Stimulated activated CD8-positive, alpha-beta memory T cell treated with anti-CD3 and anti-CD28 coated beads, Interleukin-2, amount 100 ng/mL, for 48 hours (primary cell): ENCODE measurements around the gene PPFIA1.

Experiments used
- DNase-seq, 2 donors: peaks; one replicate each; pipeline ENCODE4 v3.0.0-alpha.2; 2020; ENCODE audit warnings: low read depth in 2 of 2

Gene PPFIA1

DNA sequence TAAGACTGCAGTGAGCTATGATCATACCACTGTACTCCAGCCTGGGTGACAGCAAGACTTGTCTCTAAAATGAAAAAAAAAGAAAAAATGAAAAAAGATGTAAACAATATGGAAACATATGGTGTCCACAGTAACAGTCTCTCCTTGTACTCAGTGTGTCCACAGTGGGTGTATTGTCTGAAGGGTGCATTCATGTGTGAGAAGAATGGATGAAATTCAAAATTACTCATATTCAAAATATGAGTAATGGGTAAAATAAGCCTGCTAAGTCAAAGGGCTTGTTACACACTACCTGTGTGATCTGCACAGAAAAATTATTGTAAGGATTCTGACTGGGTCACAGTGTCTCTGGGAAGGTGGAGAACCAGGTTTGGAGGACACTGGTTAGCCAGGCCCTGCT, 26.9 kb downstream of the PPFIA1 start:
- DNase-seq: no peak

DNA sequence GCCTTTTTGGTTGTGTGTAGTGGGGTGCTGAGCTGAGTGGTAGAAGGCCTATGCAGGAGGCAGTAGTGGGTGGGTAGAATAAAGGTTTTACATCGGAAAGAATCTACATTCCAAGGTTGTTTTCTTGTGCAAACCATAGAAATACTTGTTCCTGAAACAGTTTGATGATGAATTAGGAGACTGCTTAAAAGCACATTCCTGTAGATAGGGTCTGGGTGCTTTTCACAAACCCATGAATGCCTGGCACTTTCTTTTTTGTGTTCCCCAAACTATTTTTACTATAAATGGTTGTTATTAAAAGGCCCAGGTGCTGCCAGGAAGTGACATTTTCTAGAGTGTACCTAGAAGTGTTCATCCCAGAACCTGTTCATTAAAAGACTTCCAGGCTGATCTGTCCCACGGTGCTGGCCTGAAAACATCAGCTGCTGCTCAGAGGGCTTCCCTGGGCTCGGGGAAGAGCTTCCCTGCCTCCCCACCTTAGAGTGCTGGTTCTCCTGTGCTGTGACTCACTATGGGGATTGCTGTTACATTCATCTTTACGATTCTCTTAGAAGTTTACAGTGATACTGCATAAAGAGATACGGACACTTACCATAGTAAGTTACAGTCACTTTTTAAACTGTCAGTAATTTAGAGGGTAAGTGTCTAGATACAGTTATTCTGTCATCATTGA, 27.9 kb downstream of the PPFIA1 start:
- DNase-seq: no peak

DNA sequence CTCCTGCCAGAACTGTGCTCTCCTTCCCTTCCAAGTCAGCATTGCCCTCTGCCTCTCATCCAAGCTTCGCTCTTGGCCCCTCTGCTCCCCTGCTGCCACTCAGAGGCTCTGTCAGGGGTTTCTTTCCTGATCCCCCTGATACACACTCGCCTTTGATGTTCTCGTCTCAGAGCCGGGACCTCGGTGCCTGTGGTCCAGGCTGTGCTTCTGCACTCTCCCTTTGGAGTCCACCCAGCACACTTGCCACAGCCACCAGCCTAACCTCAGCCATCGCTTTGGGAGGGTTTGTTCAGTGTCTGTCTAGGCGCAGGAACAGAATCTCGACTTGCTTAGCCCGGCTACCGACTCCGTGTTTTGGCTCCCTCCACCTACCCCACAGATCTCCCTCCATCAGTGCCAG, 29.1 kb downstream of the PPFIA1 start:
- DNase-seq: no peak

DNA sequence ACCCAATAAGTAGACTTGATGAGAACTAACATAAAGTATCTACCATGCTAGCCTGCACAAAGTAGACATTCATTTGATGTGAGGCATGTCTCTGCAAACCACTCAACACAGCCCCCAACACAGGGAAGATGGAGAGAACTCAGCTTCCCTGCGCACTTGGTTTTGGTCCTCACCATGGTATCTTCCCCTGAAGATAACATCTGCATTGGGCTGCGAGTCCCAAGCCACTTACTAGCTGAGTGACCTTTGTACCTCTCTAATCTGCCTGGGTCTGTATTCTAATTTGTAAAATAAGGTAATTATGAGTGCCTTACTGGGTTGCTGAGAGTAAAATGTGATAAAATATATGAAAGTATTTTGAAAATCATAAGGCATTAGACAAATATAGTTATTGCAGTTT, 30.7 kb downstream of the PPFIA1 start:
- no peak for DNase-seq

DNA sequence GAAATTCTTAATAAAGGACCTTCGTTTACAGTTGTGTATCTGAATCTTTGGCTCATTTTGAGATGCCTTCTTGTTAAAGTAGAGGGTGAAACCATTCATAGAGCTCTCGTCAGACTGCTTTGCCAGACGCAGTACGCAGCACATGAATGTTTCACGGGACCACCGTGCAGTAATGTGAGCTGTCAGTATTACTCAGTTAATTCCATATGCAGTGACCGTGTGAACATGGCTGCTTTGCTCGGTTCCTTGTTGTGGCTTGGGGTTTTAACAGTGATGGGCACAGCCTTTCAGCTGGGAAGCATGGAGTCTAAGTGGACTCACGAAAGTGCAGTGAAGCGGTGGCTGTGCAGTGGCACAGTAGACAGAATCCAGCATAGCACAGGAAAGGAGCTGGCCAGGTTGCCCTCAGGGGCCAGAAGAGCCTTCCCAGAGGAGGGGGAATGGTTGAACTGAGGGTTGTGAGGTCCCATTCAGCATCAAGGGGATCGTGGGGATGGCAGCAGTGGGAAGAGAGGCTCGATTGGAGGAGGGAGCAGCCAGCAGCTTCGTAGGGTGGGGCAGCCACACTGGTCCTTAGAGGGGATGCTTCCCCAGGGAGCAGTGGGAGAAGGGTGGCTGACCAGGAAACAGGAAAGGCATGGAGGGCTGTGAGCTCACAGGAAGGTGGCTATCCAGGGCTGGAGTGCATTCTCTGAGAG, 31.4 kb downstream of the PPFIA1 start:
- DNase-seq: no peak

DNA sequence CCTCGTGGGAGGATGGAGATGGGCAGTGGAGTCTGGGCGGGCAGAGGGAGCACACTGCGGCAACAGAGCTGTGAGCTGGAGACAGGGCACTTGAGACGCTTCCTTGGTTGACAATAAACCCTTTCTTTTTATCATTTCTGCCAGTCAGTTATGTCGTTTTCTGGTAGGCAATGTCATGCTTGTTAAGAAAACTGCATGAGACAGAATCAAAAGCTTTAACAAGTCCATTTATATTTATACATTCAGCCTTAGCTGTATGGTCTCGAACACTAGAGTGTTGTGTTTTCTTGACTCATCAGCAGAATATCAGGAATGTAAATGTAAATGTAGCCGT, 31.9 kb downstream of the PPFIA1 start:
- no peak for DNase-seq

DNA sequence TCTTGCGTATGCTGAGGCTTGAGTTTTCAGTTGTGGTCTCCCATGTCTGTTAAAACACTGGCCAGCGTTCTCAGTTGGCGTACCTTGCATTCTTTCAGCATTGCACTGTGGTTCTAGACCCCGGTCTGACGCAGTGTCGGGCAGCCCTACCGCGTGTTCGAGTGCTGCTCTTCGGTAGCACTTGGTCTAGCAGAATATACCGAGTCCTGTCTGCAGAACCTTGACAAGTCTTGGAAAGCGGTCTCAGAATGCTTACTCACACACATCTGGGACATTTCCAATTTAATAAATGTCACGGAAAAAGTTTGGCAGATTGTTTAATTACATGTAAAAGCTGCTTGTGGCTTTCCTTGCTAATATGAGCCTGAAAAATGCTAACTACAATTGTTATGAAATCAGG, 32.6 kb downstream of the PPFIA1 start:
- DNase-seq: no peak

DNA sequence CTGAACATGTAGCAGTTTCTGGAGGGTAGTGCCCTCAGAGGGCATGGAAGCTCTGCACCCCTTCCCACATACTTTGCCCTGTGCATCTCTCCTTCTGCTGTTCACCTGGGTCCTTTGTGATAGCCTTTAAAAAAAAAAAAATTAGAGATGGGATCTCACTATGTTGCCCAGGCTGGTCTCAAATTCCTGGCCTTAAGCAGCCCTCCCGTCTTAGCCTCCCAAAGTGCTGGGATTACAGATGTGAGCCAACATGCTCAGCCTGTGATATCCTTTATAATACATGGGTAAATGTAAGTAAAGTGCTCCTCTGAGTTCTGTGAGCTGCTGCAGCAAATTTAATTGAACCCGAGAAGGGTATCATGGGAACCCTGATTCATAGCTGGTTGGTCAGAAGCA, 33.7 kb downstream of the PPFIA1 start:
- no peak for DNase-seq

DNA sequence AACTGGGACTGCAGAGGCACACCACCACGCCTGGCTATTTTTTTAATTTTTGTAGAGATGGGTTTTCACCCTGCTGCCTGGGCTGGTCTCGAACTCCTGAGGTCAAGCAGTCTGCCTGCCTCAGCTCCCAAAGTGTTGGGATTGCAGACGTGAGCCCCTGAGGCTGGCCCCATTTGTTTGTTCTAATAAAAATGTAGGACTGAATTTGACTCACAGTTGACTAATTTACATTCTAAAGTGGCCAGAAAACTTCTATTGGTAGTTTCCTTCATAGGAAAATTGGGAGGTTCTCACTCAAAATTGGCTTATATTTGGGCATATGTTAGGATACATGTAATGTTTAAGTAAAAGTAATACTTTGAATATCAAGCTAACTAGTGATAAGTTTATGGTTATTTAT, 35.0 kb downstream of the PPFIA1 start:
- DNase-seq: no peak

DNA sequence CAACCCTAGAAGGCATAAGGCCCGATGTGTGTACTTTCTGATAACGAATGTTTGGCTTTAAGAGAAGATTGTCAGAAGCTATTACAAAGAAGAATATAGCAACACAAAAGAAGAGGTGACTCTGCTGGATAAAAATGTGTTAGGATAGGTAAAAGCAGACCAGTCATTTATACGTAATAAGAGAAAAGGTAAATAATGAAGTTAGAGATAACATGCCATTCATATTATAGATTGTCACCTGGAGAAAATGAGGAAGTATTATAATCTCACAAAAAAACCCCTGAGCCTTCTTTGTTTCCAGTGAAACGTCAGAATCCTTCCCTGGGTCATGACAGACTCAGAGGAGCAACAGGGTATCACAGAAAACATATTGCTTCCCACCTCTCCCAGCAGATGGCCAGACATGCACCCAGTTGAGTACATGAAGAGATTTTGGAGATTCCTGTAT, 36.1 kb downstream of the PPFIA1 start:
- DNase-seq: no peak

DNA sequence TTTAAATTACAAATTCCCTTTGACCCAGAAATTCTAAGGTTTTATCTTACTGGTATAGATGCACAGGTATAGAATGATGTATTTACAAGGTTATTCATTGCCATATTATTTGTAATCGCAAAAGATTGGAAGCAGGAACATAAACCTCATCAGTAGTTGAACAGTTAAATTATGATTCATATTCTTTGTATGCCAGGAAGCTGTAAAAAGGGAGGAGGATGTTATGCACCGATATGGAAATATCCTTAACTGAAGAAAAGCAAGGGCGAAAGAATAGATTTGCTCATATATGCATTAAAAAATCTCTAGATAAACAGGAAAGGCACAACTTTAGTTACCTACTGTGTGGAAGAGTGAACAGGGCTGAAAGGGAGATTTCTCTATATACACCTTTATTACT, 36.7 kb downstream of the PPFIA1 start:
- no peak for DNase-seq

DNA sequence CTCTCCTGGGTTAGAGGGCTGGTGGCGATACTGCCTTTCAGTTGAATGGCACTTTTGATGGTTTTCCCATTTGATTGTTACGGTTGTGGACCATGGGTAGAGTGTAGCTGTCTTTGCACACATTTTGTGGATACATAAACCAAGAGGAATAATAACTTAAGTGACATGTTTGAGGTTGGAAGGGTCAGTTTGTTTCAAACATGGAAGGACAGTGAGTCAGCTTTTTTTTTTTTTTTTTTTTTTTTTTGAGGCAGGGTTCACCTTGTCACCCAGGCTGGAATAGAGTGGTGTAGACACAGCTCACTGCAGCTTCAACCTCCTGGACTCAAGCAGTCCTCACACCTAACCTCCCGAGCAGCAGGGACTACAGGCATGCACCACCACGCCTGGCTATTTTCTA, 41.1 kb downstream of the PPFIA1 start:
- no peak for DNase-seq

DNA sequence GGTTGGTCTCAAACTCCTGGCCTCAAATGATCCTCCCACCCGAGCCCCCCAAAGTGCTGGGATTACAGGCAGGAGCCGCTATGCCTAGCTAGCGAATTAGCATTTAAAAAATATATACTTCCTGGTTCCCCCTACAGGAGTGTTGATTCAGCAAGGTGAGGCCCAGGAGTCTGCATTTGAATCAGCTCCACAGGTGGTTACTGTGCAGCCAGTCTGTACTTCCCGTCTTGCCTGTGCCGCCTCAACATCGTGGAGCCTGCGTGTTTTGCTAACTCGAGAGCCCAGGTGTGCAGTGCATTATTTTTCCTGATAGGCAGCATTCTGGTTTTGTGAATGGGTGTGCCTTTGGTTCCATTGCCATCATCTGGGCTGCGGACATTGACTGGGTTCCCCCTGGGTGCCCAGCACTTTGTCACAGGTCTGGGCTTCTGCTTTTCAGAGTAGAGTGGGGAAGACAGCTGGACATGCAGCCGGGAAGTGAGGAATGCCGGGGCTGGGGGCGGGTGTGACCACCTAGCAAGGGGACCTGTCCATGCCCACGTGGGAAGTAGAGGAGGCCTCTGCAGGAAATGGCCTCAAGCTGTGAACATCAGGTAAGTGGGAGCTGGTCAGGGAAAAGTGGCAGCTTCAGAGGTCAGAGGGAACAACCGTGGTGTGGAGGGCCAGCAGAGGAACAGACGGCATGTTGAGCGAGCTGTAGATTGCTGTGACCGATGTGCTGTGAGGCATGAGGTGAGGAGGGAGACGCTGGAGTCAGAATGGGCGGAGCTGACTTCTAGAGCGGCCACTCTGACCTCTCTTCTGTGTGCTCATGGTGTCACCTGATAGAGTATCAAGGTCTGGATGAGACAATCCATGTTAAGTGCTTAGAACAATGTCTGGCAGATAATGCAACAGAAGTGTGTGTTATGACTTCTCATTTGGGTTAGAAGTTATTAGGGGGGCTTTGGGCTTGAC, 42.2 kb downstream of the PPFIA1 start:
- DNase-seq: no peak

DNA sequence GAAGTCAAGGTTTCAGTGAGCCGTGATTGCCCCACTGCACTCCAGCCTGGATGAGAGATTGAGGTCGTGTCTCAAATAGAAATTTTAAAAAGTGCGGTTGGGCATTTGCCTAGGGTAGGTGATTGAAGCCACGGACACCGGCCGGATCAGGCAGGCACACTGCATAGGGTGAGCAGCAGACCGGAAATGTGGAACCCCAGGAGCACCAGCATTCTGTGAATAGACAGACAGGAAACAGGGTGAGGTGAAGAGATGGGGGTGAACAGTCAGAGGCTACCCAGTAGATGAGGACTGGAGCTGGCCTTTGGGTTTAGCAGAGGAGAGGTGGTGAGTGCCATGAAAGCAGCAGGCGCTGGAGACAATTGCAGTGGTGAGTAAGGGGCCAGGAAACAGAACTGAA, 43.5 kb downstream of the PPFIA1 start:
- no peak for DNase-seq

DNA sequence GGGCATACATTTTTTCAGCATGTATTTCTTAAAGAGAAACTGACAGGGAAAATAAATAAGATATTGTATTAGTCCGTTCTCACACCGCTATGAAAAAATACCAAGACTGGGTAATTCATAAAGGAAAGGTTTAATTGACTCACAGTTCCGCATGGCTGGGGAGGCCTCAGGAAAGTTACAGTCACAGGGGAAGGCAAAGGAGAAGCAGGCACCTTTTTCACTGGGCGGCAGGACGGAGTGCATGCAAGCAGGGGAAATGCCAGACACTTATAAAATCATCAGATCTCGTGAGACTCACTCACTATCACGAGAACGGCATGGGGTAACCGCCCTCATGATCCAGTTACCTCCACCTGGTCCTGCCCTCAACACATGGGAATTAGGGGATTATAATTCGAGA, 44.2 kb downstream of the PPFIA1 start:
- no peak for DNase-seq

DNA sequence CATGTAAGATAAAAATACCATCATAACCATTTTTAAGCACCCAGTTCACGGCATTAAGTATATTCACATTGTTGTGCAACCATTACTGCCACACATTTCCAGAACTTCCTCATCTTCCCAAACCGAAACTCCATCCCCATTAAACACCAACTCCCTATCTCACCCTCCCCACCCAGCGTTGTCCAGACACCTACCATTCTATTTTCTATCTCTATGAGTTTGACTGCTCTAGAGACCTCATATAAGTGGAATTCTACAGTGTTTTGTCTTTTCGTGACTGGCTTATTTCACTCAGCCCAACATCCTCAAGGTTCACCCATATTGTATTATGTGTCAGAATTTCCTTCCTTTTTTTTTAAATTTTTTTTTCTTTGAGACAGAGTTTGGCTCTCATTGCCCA, 45.2 kb downstream of the PPFIA1 start:
- no peak for DNase-seq

DNA sequence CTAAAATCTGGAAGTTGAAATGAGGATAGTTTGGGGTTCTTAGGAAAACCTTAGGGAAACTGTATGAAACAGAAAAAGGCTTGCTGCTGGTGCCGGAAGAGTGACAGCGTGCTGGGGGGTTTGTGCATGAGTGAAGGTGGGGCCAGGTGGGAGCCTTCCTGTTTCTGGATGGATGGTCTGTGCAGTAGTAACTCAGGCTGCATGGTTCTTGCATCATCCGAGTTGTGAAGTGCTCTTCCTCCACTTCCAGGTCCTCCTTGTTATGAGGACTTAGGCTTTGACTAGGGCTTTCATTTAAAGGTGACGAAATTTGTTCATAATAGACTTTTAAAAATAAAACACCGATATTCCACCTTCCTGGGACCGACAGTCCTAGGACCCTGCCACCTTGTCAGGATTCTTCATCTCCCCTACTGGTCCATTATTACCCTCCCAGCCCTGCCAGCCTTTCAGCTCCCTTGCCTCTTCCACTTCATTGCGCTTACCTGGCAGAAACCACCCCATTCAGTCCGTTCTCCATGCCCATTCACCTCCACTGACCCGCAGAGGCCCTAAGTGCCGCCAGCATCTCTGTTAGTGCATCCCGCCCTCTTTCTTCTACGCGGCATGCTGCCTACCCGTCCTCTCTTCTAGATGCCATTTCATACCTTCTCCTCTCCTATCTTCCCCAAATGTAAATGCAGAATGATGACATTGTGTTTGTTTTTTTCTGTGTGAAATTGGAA, 47.3 kb downstream of the PPFIA1 start:
- no peak for DNase-seq

DNA sequence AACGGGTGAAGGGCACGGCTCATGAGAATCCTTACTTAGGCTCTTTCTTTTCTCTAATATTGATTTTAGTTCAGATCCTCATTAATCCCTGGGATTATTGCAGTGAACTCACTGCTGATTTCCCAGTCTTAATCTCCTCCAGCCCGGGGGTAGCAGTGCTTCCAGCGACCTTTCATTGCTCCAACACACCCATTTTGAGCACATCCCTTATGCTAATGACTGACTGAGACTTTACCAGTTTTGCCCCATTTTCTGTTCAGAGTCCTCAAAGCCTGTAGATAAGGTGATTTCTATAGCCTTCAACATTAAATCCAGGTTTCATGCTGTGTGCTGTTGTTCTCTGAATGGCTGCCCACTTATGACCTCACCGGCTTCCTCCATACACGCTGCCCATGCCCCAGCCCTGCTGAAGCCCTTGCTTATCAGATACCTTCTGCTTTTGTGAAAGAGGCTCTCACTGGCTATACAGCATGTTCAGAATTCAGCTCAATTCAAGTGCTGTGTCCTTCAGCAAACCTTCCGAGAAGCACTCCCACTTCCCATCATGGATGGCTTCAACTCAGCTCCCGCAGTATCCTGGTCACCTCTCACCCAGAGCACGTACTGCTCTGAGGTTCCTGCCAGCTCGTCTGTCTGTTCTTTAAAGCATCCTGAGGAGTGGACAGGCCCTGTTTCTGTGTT, 49.0 kb downstream of the PPFIA1 start:
- no peak for DNase-seq

DNA sequence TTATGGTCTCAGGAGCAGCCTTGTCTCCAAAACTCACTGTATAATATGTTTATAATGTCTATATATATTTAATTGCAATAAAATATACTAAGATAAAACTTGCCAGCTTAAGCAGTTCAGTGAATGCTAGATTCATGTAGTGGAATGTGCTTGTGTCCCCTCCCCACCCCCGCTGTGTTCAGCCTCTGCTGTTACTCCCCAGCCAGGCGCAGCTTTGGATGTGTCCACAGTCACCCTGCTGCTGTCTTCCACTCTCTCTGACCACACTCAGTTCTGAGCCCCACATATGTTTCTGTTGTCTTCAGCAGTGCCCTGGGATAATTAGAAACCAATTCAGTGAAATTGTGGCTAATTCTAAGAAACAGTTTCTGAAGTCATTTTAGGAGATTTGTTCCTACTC, 52.2 kb downstream of the PPFIA1 start:
- no peak for DNase-seq

DNA sequence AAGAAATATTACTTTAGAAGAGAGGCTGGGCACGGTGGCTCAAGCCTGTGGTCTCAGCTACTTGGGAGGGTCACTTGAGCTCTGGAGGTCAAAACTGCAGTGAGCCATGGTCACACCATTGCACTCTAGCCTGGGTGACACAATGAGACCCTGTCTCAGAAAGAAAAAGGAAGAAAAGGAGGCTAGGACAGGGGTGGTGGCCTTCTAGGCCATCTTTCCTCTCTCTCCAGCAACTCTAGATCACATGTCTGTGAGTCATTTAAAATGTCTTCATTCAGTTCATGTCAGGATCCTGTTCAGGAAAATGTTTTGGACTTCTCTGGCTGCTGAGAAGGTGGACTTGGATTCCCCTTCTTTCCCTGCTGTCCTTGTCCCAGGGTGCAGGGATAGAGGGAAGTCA, 53.3 kb downstream of the PPFIA1 start:
- no peak for DNase-seq

DNA sequence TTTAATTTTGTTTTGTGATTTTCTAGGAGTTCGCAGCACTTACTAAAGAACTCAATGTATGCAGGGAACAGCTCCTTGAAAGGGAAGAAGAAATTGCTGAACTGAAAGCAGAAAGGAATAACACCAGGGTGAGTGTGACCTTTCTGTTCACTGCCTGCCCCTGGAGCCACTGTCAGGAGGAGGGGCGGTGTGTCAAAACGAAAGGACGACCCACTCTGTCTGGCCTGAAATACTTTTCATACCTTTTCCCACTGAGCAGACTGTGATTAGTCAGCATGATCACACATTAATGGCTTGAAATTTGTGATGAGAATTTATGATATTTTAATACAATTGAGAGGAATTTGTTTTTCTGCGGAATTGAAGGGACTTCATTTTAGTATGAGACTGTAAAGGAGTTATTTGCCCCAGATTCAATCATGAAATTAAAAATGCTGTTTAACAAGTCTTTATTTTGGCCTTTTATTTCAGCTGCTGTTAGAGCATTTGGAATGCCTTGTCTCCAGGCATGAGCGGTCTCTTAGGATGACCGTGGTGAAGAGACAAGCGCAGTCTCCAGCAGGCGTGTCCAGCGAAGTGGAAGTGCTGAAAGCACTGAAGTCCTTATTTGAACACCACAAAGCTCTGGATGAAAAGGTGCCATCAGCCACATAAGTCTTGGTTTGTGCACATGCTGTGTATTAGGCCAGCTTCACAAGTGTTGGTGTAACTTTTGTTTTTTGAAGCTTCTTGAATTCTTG, 54.1 kb downstream of the PPFIA1 start:
- DNase-seq: no peak
